H1 (cell line): ENCODE data around the gene C11orf65.

Experiments
- BRCA1 ChIP-seq: IDR thresholded peaks from 2 replicates; pipeline ENCODE4 v1.6.1; 2012; ENCODE audit warnings: low read depth, low read length, improper control_type of control experiment
- TF ChIP-seq, protein P1 (sequence below): IDR thresholded peaks from 2 replicates; pipeline ENCODE4 v1.6.1; 2011; ENCODE audit warnings: low read depth, mild to moderate bottlenecking, low read length; ENCODE audit not compliant: insufficient read depth

DNA sequence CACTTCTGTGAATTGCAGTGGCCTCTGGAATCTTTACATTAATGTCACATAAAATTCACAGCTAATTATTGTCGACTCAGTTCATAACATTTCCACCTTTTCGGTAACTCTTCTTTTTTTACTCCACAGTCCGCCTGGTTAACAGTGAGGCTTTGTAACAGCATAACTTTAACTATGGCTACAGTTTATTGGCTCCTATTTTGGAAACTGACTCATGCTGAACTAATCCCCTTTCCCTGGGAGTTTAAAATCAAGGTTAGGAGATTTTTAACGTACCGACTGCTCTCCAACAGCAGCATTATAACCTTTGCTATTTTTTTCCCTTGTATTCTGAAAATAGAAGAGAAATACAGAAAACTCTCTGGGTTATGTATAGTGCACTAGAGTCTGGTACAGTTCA lies 34.1 kb upstream of the C11orf65 start:
- no peak for TF ChIP-seq BRCA1
- TF ChIP-seq, protein P1, sequence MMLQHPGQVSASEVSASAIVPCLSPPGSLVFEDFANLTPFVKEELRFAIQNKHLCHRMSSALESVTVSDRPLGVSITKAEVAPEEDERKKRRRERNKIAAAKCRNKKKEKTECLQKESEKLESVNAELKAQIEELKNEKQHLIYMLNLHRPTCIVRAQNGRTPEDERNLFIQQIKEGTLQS = no peak
